Nephron (organoid): ENCODE measurements around the gene SLC22A17.

Experiments
- H3K27ac Mint-ChIP-seq, 3 experiments: 2 replicates each; pipeline ENCODE4 v1.8.0; 2020; ENCODE audit warnings: mixed read lengths in 3 of 3, mild to moderate bottlenecking in 2 of 3, moderate library complexity in 1 of 3
- H3K27me3 Mint-ChIP-seq: 2 replicates; pipeline ENCODE4 v1.8.0; 2021; ENCODE audit warnings: low read depth, mild to moderate bottlenecking, moderate library complexity, mixed read lengths
- H3K36me3 Mint-ChIP-seq: 2 replicates; pipeline ENCODE4 v1.8.0; 2020; ENCODE audit warnings: low read depth, mixed read lengths
- H3K4me1 Mint-ChIP-seq: 2 replicates; pipeline ENCODE4 v1.8.0; 2020; ENCODE audit warnings: mixed read lengths
- H3K4me3 Mint-ChIP-seq, 3 experiments: 2 replicates each; pipeline ENCODE4 v1.8.0; 2020; ENCODE audit warnings: mild to moderate bottlenecking in 3 of 3, mixed read lengths in 3 of 3, moderate library complexity in 2 of 3
- H3K9me3 Mint-ChIP-seq: 2 replicates; pipeline ENCODE4 v1.8.0; 2020; ENCODE audit warnings: mixed read lengths
- CTCF ChIP-seq, 3 experiments: fragments of 200-600 bp; sonication (generic); IDR thresholded peaks; one replicate each; pipeline ENCODE4 v1.5.0; 2021; ENCODE audit warnings: antibody characterized with exemption in 3 of 3; ENCODE audit not compliant: unreplicated experiment in 3 of 3

The SLC22A17 gene

GRCh38 chr14:23322568-23323517 lies 29.8 kb downstream of the SLC22A17 start:
- Mint-ChIP-seq H3K4me1 (peaks cover 32% of the 10 kb centered on the region), H3K27me3 (no peaks in the 10 kb centered on the region), H3K4me3 (peak overlapping the region; percentile 93 to 96 (median 95)), H3K9me3 (no peaks in the 10 kb centered on the region), H3K27ac (peak overlapping the region; percentile 96 to 100 (median 97)), H3K36me3 (peaks cover 52% of the 10 kb centered on the region)
- no peak for TF ChIP-seq CTCF (IDR thresholded peaks at IDR 0.05; ENCODE audit: unreplicated experiment in 3 of 3)

GRCh38 chr14:23321572-23322547 lies 30.8 kb downstream of the SLC22A17 start:
- H3K27ac Mint-ChIP-seq, result peak overlapping the region; percentile 97 to 100 (median 97)
- no peak for TF ChIP-seq CTCF (IDR thresholded peaks at IDR 0.05; ENCODE audit: unreplicated experiment in 3 of 3)
- peaks cover 32% of the 10 kb centered on the region for H3K4me1 Mint-ChIP-seq

GRCh38 chr14:23320584-23321571 lies 31.8 kb downstream of the SLC22A17 start, which contains the start of gene PABPN1:
Gene PABPN1, plus strand, starts transcription at chr14:23321457. Its CDS starts 13 bp downstream, at chr14:23321470.
- no peak for TF ChIP-seq CTCF (IDR thresholded peaks at IDR 0.05; ENCODE audit: unreplicated experiment in 3 of 3)
- H3K9me3 Mint-ChIP-seq, result no peaks in the 10 kb centered on the region
- H3K4me3 Mint-ChIP-seq, result peak within 1 kb of the TSS; percentile 96 to 99 (median 96)
- peaks cover 48% of the 10 kb centered on the region for H3K36me3 Mint-ChIP-seq
- H3K27me3 Mint-ChIP-seq, result no peaks in the 10 kb centered on the region
- peaks cover 32% of the 10 kb centered on the region for H3K4me1 Mint-ChIP-seq
- peak within 1 kb of the TSS; percentile 97 to 100 (median 97) for H3K27ac Mint-ChIP-seq

More at GRCh38 chr14:23321572-23322547, 30.8 kb downstream of the SLC22A17 start:
- H3K27me3 Mint-ChIP-seq, result no peaks in the 10 kb centered on the region
- H3K4me3 Mint-ChIP-seq, result peak overlapping the region; percentile 93 to 96 (median 95)
- no peaks in the 10 kb centered on the region for H3K9me3 Mint-ChIP-seq
- H3K36me3 Mint-ChIP-seq, result peaks cover 52% of the 10 kb centered on the region

GRCh38 chr14:23319746-23320583 lies 32.7 kb downstream of the SLC22A17 start:
- peak overlapping the region; percentile 97 to 100 (median 97) for H3K27ac Mint-ChIP-seq
- no peaks in the 10 kb centered on the region for H3K9me3 Mint-ChIP-seq
- TF ChIP-seq CTCF (IDR thresholded peaks at IDR 0.05; ENCODE audit: unreplicated experiment in 3 of 3), result no peak
- H3K4me3 Mint-ChIP-seq, result peak overlapping the region; percentile 89 to 99 (median 96)
- H3K4me1 Mint-ChIP-seq, result peaks cover 30% of the 10 kb centered on the region
- H3K36me3 Mint-ChIP-seq, result peaks cover 42% of the 10 kb centered on the region
- no peaks in the 10 kb centered on the region for H3K27me3 Mint-ChIP-seq
